Keratinocyte (primary cell): Measurements from ENCODE around the gene MAP1LC3B2. TPM values are rescaled to one million over a fixed set of nuclear protein-coding genes. Genes with fewer than 3 reads are reported as not detected.

Experiments used
- DNase-seq: peaks from one replicate; pipeline ENCODE4 v3.0.0-alpha.2; 2011; ENCODE audit warnings: low read depth, missing footprints, low spot score
- FAIRE-seq: peaks from 2 replicates; lab custom pipeline; 2011; peaks lifted over from hg19 to GRCh38; lab: Jason Lieb, UNC
- H2AFZ ChIP-seq: 2 replicates; pipeline ENCODE4 v1.6.0; 2012; ENCODE audit warnings: low read length, control low read depth, inconsistent platforms; ENCODE audit not compliant: control insufficient read depth
- H3K27ac ChIP-seq: 2 replicates; pipeline ENCODE4 v1.5.1; 2011; ENCODE audit warnings: low read length; ENCODE audit not compliant: control insufficient read depth, insufficient read depth
- H3K27me3 ChIP-seq: 3 replicates; pipeline ENCODE4 v1.6.0; 2011; ENCODE audit warnings: low read length; ENCODE audit not compliant: control insufficient read depth, insufficient read depth; ENCODE audit errors: extremely low read depth
- H3K36me3 ChIP-seq, 2 experiments: 2 replicates in 1 of 2; 3 replicates in 1 of 2; pipeline ENCODE4 v1.5.1; 2011; ENCODE audit warnings: low read length in 2 of 2, mild to moderate bottlenecking in 1 of 2; ENCODE audit not compliant: control insufficient read depth in 2 of 2, insufficient read depth in 2 of 2; ENCODE audit errors: extremely low read depth in 1 of 2
- H3K4me1 ChIP-seq: 3 replicates; pipeline ENCODE4 v1.5.1; 2011; ENCODE audit warnings: low read length; ENCODE audit not compliant: control insufficient read depth, insufficient read depth; ENCODE audit errors: extremely low read depth
- H3K4me2 ChIP-seq: 3 replicates; pipeline ENCODE4 v1.6.0; 2011; ENCODE audit warnings: low read depth, low read length; ENCODE audit not compliant: control insufficient read depth, insufficient read depth; ENCODE audit errors: extremely low read depth
- H3K4me3 ChIP-seq, 3 experiments: fragments of 200-600 bp in 1 of 3; sonication (generic) in 1 of 3; 2 replicates in 2 of 3; 3 replicates in 1 of 3; pipeline ENCODE4 v1.5.1; 2011 to 2016; ENCODE audit warnings: low read length in 3 of 3, mild to moderate bottlenecking in 3 of 3, control low read depth in 2 of 3, inconsistent platforms in 1 of 3, low read depth in 1 of 3, mixed read lengths in 1 of 3, mixed run types in 1 of 3, moderate library complexity in 1 of 3; ENCODE audit not compliant: control insufficient read depth in 2 of 3, insufficient read depth in 2 of 3; ENCODE audit errors: extremely low read depth in 1 of 3
- H3K79me2 ChIP-seq: 2 replicates; pipeline ENCODE4 v1.6.0; 2012; ENCODE audit warnings: low read length; ENCODE audit not compliant: control insufficient read depth, insufficient read depth
- H3K9ac ChIP-seq: 3 replicates; pipeline ENCODE4 v1.6.0; 2011; ENCODE audit warnings: low read length; ENCODE audit not compliant: control insufficient read depth, insufficient read depth; ENCODE audit errors: extremely low read depth
- H3K9me1 ChIP-seq: 3 replicates; pipeline ENCODE4 v1.6.0; 2011; ENCODE audit warnings: low read length; ENCODE audit not compliant: control insufficient read depth, insufficient read depth; ENCODE audit errors: extremely low read depth
- H3K9me3 ChIP-seq: 2 replicates; pipeline ENCODE4 v1.5.1; 2012; ENCODE audit warnings: low read depth, low read length; ENCODE audit not compliant: control insufficient read depth
- H4K20me1 ChIP-seq: 3 replicates; pipeline ENCODE4 v1.6.0; 2011; ENCODE audit warnings: low read length; ENCODE audit not compliant: control insufficient read depth, insufficient read depth; ENCODE audit errors: extremely low read depth
- EZH2 ChIP-seq: IDR thresholded peaks from one replicate; pipeline ENCODE4 v1.6.1; 2012; ENCODE audit warnings: inconsistent platforms, mild to moderate bottlenecking, low read length, moderate library complexity
- dilution Hi-C: fragments of 300-500 bp; cut with MboI; formaldehyde crosslinking; loops from one replicate; pipeline ENCODE4 v1.7.0; 2020; ENCODE audit warnings: low sequenced_read_pairs; ENCODE audit not compliant: extremely low pct_ligation_motif_present
- polyA plus RNA-seq, 5 experiments: library from polyadenylated mRNA; depleted of rRNA in 3 of 5; stranded (reverse) in 3 of 5; stranded (forward) in 1 of 5; unstranded in 1 of 5; fragments of >200 nt; gene quantifications; 1 replicate in 1 of 5; 2 replicates in 3 of 5; 3 replicates in 1 of 5; pipeline versions ENCODE4 v1.2.1 to v1.2.3, GENCODE V29; 2011 to 2012; ENCODE audit warnings: missing spikeins in 2 of 5, low read depth in 1 of 5, low replicate concordance in 1 of 5
- TF ChIP-seq, protein P1 (sequence below), 3 experiments: IDR thresholded peaks in 1 of 3; conservative IDR thresholded peaks in 1 of 3; optimal IDR thresholded peaks in 1 of 3; 2 replicates in 2 of 3; 3 replicates in 1 of 3; pipeline versions ENCODE3 to v1.5.1; 2011; ENCODE audit warnings: low read length in 3 of 3, mild to moderate bottlenecking in 3 of 3, moderate library complexity in 2 of 3, control low read depth in 1 of 3, inconsistent platforms in 1 of 3; ENCODE audit not compliant: insufficient read depth in 2 of 3; ENCODE audit errors: extremely low read depth in 1 of 3

The MAP1LC3B2 gene
- polyA plus RNA-seq, 1 donor (not counting 4 experiments of a cell fraction or from before 2014, with no cell fraction given), result 6.0 TPM

DNA sequence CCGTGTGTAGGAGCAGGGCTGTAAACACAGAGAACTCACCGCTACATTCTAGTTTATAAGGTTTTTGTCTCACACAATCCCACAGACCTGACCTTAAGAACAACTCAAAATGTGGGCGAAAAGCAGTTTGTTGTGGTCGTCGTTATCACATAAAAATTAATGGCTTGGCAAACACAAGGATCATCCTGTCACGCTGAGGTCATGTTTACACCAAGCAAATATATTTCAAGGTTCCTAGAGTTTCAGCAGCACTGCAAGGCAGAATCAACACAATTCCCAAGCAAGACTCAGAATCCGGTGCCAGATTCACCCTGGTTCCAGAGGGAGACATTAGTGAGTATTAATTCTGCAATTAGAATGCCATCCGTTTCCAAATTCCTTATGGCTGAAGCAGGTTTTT is 30.1 kb upstream of the MAP1LC3B2 start:
- Histone ChIP-seq H3K79me2 (peaks cover 8% of the 10 kb centered on the region), H3K4me3 (no peak overlapping the region), H3K27me3 (no peaks in the 10 kb centered on the region), H3K4me1 (peaks cover 58% of the 10 kb centered on the region), H3K27ac (peak overlapping the region; percentile 93), H3K36me3 (no peaks in the 10 kb centered on the region), H3K9me1 (peaks cover 3% of the 10 kb centered on the region), H3K9me3 (no peaks in the 10 kb centered on the region), H3K4me2 (peak overlapping the region; percentile 43), H3K9ac (no peak overlapping the region), H4K20me1 (no peaks in the 10 kb centered on the region), H2AFZ (no peak overlapping the region)
- TF ChIP-seq EZH2, result no peak
- TF ChIP-seq, protein P1, sequence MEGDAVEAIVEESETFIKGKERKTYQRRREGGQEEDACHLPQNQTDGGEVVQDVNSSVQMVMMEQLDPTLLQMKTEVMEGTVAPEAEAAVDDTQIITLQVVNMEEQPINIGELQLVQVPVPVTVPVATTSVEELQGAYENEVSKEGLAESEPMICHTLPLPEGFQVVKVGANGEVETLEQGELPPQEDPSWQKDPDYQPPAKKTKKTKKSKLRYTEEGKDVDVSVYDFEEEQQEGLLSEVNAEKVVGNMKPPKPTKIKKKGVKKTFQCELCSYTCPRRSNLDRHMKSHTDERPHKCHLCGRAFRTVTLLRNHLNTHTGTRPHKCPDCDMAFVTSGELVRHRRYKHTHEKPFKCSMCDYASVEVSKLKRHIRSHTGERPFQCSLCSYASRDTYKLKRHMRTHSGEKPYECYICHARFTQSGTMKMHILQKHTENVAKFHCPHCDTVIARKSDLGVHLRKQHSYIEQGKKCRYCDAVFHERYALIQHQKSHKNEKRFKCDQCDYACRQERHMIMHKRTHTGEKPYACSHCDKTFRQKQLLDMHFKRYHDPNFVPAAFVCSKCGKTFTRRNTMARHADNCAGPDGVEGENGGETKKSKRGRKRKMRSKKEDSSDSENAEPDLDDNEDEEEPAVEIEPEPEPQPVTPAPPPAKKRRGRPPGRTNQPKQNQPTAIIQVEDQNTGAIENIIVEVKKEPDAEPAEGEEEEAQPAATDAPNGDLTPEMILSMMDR (optimal IDR thresholded peaks at IDR 0.05 in 1 of 3, IDR thresholded peaks at IDR 0.05 in 1 of 3, conservative IDR thresholded peaks at IDR 0.05 in 1 of 3; ENCODE audit: extremely low read depth in 1 of 3, insufficient read depth in 2 of 3, low read length in 3 of 3), result no peak
- DNase-seq (no peak), FAIRE-seq (no peak)
- dilution Hi-C loops, result no loop called here

DNA sequence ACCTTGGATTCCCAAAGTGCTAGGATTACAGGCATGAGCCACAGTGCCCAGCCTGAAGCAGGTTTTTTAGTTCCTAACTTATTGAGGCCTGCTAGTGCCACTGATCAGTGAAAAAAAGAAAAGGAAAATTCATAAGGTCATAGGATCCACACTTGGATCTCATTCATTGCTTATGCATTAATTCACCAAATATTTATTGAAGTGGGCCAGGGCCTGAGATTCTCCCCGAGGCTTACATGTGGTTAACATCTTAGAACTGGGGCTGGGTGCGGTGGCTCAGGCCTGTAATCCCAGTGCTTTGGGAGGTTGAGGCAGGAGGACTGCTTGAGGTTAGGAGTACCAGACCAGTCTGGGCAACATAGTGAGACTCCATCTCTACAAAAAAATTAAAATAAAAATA is 29.5 kb upstream of the MAP1LC3B2 start:
- Histone ChIP-seq H3K36me3 (no peaks in the 10 kb centered on the region), H4K20me1 (no peaks in the 10 kb centered on the region), H3K9me1 (peaks cover under 1% of the 10 kb centered on the region), H3K79me2 (peaks cover 8% of the 10 kb centered on the region), H2AFZ (no peak overlapping the region), H3K27me3 (no peaks in the 10 kb centered on the region), H3K9me3 (no peaks in the 10 kb centered on the region), H3K4me3 (no peak overlapping the region), H3K27ac (no peak overlapping the region), H3K9ac (no peak overlapping the region), H3K4me2 (no peak overlapping the region), H3K4me1 (peaks cover 58% of the 10 kb centered on the region)
- DNase-seq (no peak), FAIRE-seq (no peak)
- TF ChIP-seq, protein P1 (optimal IDR thresholded peaks at IDR 0.05 in 1 of 3, IDR thresholded peaks at IDR 0.05 in 1 of 3, conservative IDR thresholded peaks at IDR 0.05 in 1 of 3; ENCODE audit: extremely low read depth in 1 of 3, insufficient read depth in 2 of 3, low read length in 3 of 3), result no peak
- no peak for TF ChIP-seq EZH2
- dilution Hi-C loops, result no loop called here
